NCI-H748 treated with DMSO at 0.1 percent for 48 hours (cell line): ENCODE data around the gene SCGB1D1.

Experiments
- DNase-seq: peaks from one replicate; lab custom pipeline; 2025; lab: John Stamatoyannopoulos, UW

Gene SCGB1D1

GRCh38 chr11:62233730-62234129 lies 43.7 kb downstream of the SCGB1D1 start:
- DNase-seq = no peak

- DNase-seq = no peak
Observed at GRCh38 chr11:62236187-62236586, 46.2 kb downstream of the SCGB1D1 start.

DNA sequence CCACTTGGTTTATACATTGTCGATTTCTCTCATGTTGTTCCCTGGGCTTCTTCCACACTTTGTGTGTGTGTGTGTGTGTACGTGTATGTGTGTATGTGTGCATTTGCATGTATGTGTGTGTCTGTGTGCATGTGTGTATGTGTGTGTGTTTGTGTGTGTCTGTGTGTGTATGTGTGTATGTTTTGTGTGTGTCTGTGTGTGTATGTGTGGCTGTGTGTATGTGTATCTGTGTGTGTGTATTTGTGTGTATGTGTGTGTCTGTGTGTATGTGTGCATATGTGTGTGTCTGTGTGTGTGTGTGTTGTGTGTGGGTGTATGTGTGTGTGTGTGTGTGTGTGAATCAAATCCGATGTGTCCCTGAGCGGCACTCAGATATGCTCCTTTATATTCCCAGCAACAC lies 47.5 kb downstream of the SCGB1D1 start:
- no peak for DNase-seq

DNA sequence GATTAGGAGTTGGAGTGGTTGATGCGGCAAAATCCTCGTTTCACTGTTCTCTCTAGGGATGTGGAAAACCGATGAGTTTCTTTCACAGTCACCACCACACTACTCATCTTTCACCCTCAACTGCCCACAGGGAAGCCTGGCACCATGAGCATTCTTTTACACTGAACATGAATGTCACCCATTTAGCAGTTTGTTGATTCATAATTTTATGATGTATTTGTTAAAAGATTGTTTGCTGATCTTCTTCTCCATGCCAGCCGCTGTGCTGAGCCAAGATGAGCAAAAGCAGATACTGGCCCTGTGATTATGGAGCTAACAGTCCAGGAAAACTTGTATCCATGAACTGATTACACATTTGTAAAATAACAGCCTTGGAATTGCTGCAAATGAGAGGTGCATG lies 48.1 kb downstream of the SCGB1D1 start:
- no peak for DNase-seq

GRCh38 chr11:62241095-62241494 lies 51.1 kb downstream of the SCGB1D1 start:
- no peak for DNase-seq

DNA sequence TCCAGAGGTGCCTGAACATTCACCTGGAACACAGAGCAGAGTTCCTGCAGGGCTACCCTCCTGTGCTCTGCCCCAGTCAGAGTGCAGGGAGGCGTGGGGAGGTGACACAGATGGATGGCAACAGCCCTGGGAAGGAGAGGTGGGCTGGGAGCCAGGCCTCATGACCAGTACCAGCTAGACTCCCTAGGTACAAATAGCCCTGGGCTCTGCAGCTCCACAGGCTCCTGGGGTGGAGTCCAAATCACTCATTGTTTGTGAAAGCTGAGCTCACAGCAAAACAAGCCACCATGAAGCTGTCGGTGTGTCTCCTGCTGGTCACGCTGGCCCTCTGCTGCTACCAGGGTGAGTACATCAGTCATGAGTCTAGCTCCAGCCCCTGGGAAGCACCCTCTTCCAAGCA lies 52.0 kb downstream of the SCGB1D1 start, which contains the start of gene SCGB1D2:
Gene SCGB1D2, plus strand, starts transcription at position 219 of the 400 bp plus-strand sequence. Its CDS starts 69 bp downstream, at position 288.
- DNase-seq = peak; percentile 60
